Adipose tissue (tissue), 3 donors: Measurements from ENCODE around the gene MARCHF7. TPM values are rescaled to one million over a fixed set of nuclear protein-coding genes. Genes with fewer than 3 reads are reported as not detected.
"Not testable (repeated sequence)": the region's sequence is repeated elsewhere in the genome, so short reads cannot be mapped to it uniquely, and the experiment has no call there.

Experiments used
- H3K27ac ChIP-seq: one replicate; pipeline ENCODE4 v1.5.1; 2013; ENCODE audit warnings: low read depth, low read length
- WGBS, 3 donors: extraction: QIAGEN DNeasy Blood & Tissue Kit; methylation state at CpG; one replicate each; pipeline ENCODE4 v1.1.7; 2013; 5-methylcytosine and 5-hydroxymethylcytosine counted together
- polyA plus RNA-seq, 3 donors: library from polyadenylated mRNA; stranded (reverse); fragments of 200-250 nt; gene quantifications; one replicate each; pipeline ENCODE4 v1.2.3, GENCODE V29; 2013
- donor health status: healthy with polysubstance abuse.
- donor health status: Bipolar disorder and iron deficiency.
- donor health status: healthy.

Gene MARCHF7
- polyA plus RNA-seq: 10 to 100 TPM; 12.0 to 40.6 (median 19.8) TPM

DNA sequence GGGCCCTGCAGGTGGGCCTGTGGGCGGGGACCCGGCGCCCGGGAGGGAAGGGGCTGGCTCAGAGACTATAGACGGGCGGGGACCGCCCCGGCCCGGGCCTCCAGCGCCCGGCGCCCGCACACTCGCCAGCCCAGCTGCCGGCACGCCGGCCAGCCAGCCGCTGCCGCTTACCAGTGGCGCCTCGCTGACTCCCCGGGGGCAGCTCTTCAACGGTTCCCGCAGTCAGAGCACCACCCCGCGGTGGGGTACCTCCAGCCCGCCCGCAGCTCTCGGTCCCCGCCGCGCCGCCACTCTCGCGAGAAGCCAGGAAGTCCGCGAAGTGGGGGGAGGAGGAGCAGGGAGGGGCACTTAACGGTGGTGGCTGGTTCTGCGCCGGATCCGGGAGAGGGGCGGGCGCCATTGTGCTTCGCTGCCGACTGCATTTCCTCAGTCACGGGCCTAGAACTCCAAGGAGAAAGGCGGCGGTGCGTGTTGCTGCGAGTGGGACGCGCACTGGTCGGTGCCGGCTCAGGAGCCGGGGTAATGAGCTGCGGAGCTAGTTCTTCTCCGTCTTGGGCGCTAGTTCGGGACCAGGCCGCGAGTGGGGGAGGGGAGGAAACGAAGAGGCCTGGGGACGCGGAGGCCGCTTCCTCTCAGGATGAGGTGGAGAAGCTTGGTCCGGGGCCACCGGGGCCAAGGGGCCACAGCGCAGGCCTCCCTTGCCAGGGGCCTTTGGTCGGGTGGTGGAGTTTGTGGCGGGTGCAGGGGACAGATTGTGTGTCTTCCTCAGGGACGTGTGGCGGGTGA lies at the start of gene MARCHF7:
TSS of gene MARCHF7 (plus strand) at position 364 of the 786 bp plus-strand sequence. CDS start 16,517 bp downstream, outside the sequence.
- H3K27ac ChIP-seq: peak within 1 kb of the TSS; percentile 90
- 0 to 1% (median 1%) methylated on average over 67 to 72 of the region's 72 CpGs for WGBS, 3 donors

GRCh38 chr2:159667423-159667822 lies 44.9 kb upstream of the MARCHF7 start:
- 97 to 99% (median 99%) methylated on average over 3 of the region's 3 CpGs for WGBS, 3 donors
- H3K27ac ChIP-seq: not testable (repeated sequence)

GRCh38 chr2:159671047-159671446 lies 41.3 kb upstream of the MARCHF7 start:
- WGBS, 3 donors: 68 to 97% (median 96%) methylated on average over 3 of the region's 3 CpGs
- H3K27ac ChIP-seq: no peak overlapping the region

GRCh38 chr2:159677654-159678053 lies 34.7 kb upstream of the MARCHF7 start:
- H3K27ac ChIP-seq: no peak overlapping the region
- WGBS, 3 donors: 91 to 94% (median 93%) methylated on average over 1 of the region's 1 CpG

DNA sequence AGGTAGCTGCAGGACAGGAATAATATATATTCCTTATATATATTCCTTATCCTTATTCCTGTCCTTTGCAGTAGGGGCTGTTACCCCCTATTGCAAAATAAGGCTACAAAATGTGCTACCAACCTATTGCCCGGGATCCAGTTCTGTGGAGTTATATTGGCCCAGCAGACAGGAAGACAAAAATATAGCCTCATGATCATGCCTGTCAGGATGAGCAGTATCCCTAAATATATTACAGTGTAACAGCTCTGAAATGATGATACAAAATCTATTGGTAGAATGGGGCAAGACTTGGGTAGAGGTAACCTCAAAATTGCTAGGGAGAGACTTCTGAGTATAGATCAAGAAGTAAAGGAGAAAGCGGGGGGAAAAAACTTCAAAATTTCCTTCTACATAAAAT lies 31.6 kb upstream of the MARCHF7 start:
- no peak overlapping the region for H3K27ac ChIP-seq
- WGBS, 3 donors: 90 to 100% (median 98%) methylated on average over 2 of the region's 2 CpGs

- no peak overlapping the region for H3K27ac ChIP-seq
- 75 to 82% (median 77%) methylated on average over 1 of the region's 1 CpG for WGBS, 3 donors
Measured at GRCh38 chr2:159683817-159684216, 28.5 kb upstream of the MARCHF7 start.

GRCh38 chr2:159684796-159685195 lies 27.5 kb upstream of the MARCHF7 start:
- H3K27ac ChIP-seq: no peak overlapping the region

DNA sequence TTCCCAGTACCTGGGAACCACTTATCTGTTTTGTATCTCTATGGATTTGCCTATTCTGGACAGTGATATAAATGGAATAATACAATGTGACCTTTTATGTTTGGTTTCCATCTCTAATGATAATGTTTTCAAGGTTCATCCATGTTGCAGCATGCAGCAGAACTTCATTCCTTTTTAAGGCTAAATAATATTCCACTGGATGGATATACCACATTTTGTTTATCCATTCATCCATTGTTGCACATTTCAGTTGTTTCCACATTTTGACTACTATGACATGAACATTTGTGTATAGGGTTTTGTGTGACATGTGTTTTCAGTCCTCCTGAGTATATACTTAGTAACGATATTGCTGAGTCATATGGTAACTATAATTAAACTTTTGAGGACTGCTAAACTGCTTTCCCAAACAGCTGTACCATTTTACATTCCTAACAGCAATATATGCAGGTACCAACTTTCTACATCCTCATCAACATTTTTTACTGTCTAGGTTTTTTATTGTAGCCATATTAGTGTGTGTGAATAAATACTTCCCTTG lies 17.7 kb upstream of the MARCHF7 start:
- WGBS, 3 donors: 89 to 93% (median 90%) methylated on average over 1 of the region's 1 CpG
- no peak overlapping the region for H3K27ac ChIP-seq

DNA sequence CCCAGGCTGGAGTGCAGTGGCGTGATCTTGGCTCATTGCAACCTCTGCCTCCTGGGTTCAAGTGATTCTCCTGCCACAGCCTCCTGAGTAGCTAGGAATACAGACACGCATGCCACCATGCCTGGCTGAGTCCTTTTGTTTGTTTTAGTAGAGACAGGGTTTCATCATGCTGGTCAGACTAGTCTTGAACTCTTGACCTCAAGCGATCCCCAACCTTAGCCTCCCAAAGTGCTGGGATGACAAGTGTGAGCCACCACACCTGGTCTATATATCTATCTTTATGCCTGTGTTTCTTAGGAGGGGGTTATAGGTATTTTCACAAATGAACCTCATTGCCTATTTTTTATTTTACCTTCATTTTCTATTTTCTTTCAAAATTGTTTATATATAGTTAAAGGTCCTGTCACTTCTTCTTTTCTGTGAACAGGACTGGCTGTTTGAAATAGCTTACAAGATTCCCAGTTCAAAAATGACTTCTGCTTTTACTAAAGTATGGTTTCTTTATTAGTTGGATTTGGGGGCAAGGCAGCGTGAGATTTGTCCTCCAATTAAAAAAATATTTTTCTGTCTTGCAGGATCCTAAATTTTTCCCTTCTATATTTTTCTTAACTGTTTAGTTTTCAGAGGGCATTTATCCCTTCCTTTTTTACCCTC lies 16.4 kb upstream of the MARCHF7 start:
- H3K27ac ChIP-seq: no peak overlapping the region
- WGBS, 3 donors: 83 to 95% (median 84%) methylated on average over 4 of the region's 4 CpGs

DNA sequence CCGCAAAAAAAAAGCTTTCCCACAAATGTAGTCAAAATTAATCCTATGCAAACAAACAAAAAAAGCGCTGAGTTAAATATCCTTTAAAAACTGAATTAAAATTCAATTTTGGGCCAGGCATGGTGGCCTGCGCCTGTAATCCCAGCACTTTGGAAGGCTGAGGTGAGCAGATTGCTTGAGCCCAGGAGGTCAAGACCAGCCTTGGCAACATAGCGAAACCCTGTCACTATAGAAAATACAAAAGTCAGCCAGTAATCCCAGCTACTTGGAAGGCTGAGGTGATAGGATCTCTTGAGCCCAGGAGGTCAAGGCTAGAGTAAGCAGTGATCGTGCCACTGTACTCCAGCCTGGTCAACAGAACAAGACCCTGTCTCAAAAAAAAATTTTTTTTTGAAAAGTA lies 8.8 kb upstream of the MARCHF7 start:
- 94 to 98% (median 97%) methylated on average over 5 of the region's 5 CpGs for WGBS, 3 donors

GRCh38 chr2:159706385-159706980 lies 5.8 kb upstream of the MARCHF7 start:
- no peak overlapping the region for H3K27ac ChIP-seq
- 42 to 69% (median 67%) methylated on average over 10 of the region's 10 CpGs for WGBS, 3 donors

More for the DNA sequence above, 8.8 kb upstream of the MARCHF7 start:
- no peak overlapping the region for H3K27ac ChIP-seq

DNA sequence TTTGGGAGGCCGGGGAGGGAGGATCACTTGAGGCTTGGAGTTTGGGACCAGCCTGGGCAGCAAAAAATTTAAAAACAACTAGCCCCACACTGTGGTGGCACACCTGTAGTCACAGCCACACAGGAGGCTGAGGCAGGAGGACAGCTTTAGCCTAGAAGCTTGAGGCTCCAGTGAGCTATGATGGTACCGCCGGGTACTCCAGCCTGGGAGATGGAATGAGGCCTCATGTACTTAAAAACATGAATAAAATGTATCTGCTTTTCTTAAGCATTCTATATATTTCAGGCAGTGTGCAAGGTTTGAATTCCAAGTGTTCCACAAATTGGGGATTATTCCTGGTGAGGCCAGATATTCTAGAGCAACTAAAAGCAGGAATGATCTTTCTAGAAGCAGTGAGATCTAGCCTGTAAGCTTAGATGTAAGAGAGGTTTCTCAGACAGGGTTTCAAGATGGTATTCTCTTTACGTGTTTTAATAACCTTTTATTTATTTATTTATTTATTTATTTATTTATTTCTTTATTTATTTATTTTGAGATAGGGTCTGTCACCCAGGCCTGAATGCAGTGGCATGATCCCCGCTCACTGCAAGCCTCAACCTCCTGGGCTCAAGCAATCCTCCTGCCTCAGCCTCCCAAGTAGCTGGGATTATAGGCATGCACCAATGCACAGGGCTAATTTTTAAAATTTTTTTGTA lies 4.1 kb upstream of the MARCHF7 start:
- WGBS, 3 donors: 97 to 99% (median 98%) methylated on average over 5 of the region's 5 CpGs
- no peak overlapping the region for H3K27ac ChIP-seq

- no peak overlapping the region for H3K27ac ChIP-seq
- 42 to 58% (median 50%) methylated on average over 5 of the region's 5 CpGs for WGBS, 3 donors
Measured at GRCh38 chr2:159710601-159711180, 1.6 kb upstream of the MARCHF7 start.

- WGBS, 3 donors: 1 to 2% (median 1%) methylated on average over 10 of the region's 10 CpGs
- no peak overlapping the region for H3K27ac ChIP-seq
Measured at GRCh38 chr2:159711562-159712142, 654 bp upstream of the MARCHF7 start.

DNA sequence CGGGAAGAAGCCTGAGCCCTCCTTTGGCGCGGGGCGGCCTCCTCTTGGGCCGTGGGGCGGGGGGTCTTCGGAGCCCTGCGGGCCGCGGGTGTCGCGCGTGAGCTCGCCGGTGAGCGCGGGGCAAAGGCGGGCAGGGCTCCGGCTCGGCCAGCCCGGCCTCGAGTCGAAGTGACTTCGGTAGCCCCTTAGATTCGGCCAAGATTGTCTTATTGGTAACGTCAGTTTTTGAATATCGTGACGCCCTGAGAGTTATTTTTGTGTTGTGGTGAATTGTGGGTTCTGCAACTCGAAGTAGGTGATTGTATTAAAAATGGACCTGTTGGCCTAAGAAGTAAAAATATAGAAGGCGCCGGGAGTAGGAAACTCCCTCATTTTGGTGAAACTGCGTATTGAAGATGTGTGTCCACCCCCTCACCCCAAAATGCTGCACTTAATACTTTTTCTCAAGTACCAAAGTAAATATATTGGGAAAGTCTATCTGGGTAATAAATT lies 669 bp downstream of the MARCHF7 start:
- peak overlapping the region; percentile 90 for H3K27ac ChIP-seq
- 0 to 1% (median 0%) methylated on average over 32 of the region's 32 CpGs for WGBS, 3 donors

GRCh38 chr2:159713631-159714246 lies 1.4 kb downstream of the MARCHF7 start:
- no peak overlapping the region for H3K27ac ChIP-seq
- WGBS, 3 donors: 27 to 43% (median 33%) methylated on average over 5 of the region's 5 CpGs

DNA sequence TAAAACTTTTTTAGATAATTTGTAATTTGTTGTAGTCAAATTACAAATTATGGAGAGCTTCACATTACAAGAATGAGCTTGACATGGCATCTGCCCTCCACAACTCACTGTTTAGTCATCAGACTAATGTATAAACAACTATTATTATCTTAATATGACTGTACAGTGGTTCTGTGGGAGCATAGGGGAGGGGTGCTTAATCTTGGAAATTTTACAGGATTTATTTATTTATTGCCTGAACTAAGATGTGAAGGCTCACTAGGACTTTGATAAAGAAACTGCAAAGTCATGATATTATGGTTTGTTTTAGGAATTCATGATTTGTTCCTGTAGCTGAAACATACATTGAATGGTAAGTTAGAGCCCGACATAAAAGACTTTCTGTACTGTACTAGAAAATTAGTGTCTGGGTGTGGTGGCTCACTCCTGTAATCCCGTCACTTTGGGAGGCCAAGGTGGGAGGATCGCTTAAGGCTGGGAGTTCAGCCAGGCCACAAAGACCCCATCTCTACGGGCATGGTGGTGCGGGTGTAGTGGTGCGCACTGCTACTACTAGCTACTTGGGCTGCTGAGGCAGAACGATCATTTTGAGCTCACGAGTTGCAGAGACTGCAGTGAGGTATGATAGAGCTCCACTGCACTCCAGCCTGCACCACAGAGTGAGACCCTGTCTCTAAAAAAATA lies 2.1 kb downstream of the MARCHF7 start:
- no peak overlapping the region for H3K27ac ChIP-seq

More for the DNA sequence above, 2.1 kb downstream of the MARCHF7 start:
- WGBS, 3 donors: 71 to 76% (median 73%) methylated on average over 8 of the region's 8 CpGs
